KOPT-K1 (cell line): ENCODE measurements around the gene KRT80.

Experiments used
- H3K27ac ChIP-seq: fragments of 200-600 bp; sonication (generic); 2 replicates; pipeline ENCODE4 v1.5.1; 2016; ENCODE audit warnings: antibody characterized with exemption, mild to moderate bottlenecking, low read depth, low read length; ENCODE audit not compliant: poor library complexity, severe bottlenecking
- H3K36me3 ChIP-seq: fragments of 200-600 bp; sonication (generic); 2 replicates; pipeline ENCODE4 v1.5.1; 2017; ENCODE audit warnings: antibody characterized with exemption, mild to moderate bottlenecking, low read length, moderate library complexity; ENCODE audit not compliant: insufficient read depth
- H3K9me3 ChIP-seq: fragments of 200-600 bp; sonication (generic); 2 replicates; pipeline ENCODE4 v1.5.1; 2017; ENCODE audit warnings: antibody characterized with exemption, low read length, mild to moderate bottlenecking; ENCODE audit not compliant: insufficient read depth, poor library complexity, severe bottlenecking

The KRT80 gene

DNA sequence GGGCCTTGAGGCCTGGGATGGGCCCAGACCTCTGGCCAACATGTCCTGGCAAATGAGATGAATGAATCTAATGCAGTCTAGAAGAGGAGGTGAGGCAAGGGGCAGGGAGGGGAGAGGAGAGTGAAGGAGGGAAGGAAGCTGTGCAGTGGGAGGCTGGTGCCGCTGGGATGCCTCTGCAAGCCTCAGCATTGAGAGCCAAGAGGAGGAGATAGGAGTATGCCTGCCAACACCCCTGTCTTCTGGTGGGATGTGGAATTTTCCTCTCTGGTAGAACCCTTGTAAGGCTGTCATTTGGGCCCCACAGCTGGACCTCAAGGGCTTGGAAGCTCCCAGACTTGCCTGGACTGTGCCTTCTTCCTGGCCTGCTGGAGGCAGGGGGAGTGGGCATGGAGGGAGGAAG, 21.9 kb downstream of the KRT80 start:
- no peak overlapping the region for H3K27ac ChIP-seq
- no peaks in the 10 kb centered on the region for H3K36me3 ChIP-seq
- H3K9me3 ChIP-seq: no peaks in the 10 kb centered on the region

DNA sequence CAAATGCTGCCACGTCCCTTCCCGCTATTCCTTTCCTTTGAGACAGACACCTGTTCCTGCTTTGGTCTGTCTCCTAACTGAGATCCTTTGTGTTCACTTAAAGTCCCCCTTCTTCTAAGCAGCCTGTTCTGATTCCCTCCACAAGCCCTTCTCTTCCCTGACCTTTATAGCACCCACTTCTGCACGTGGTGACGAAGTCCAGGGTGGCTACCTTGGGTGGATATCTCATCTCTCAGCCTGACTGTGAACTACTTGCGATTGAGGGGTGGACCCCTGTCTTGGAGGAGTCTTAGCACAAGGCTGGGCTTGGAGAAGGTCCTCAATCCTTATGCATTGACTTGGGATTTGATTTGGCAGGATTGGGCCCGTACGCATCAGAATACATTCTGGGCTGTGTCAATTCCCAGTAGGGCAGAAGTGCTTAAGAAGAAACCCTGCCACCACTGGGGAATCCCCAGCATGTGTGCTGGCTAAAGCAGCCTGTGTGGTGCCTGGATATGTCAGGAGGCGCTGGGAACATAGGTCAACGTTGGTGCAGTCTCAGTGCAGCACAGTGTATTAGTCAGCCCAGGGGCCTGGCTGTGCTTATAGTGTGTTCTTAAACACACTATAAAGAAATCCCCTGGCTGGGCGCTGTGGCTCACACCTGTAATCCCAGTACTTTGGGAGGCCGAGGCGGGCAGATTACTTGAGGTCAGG, 23.6 kb downstream of the KRT80 start:
- Histone ChIP-seq H3K36me3 (no peaks in the 10 kb centered on the region), H3K27ac (no peak overlapping the region), H3K9me3 (no peaks in the 10 kb centered on the region)

DNA sequence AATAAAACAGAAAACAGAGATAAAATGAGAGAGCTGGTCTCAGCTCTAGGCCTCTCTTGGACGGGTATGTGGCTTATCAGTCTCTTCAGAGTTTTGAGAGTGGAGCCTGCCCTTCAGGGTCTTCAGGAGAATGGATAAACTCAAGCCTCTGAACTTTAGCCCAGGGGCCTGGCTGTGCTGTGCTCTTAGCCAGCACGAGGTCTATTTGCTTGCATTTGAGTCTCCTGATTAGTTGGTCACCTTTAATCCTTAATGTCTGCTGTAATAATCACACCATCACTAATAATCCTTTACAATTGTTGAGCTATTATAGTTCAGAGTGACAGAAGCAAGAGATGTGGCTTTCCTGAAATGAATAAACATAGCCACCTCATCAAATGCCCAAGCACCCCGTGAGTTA, 24.3 kb downstream of the KRT80 start:
- H3K36me3 ChIP-seq: no peaks in the 10 kb centered on the region
- H3K9me3 ChIP-seq: no peaks in the 10 kb centered on the region
- no peak overlapping the region for H3K27ac ChIP-seq

DNA sequence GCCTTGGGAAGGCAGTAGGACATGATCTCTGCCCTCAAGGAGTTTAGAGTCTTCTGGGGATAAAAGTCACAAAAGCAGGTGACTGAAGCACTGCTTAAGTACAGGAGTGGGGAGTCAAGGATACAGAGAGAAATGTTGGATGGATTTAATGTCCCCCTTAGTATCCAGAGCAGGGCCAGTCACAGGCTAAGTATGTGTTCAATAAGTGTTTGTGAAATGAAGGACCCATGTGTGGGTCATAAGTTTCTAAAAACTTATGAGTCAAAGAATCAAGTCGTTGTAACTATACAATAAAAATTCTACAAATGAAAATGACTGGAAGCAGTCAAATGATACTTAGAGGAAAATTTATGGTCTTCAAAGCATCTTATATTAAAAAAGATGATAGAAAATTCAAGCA, 25.1 kb downstream of the KRT80 start:
- H3K27ac ChIP-seq: no peak overlapping the region
- no peaks in the 10 kb centered on the region for H3K36me3 ChIP-seq
- no peaks in the 10 kb centered on the region for H3K9me3 ChIP-seq

DNA sequence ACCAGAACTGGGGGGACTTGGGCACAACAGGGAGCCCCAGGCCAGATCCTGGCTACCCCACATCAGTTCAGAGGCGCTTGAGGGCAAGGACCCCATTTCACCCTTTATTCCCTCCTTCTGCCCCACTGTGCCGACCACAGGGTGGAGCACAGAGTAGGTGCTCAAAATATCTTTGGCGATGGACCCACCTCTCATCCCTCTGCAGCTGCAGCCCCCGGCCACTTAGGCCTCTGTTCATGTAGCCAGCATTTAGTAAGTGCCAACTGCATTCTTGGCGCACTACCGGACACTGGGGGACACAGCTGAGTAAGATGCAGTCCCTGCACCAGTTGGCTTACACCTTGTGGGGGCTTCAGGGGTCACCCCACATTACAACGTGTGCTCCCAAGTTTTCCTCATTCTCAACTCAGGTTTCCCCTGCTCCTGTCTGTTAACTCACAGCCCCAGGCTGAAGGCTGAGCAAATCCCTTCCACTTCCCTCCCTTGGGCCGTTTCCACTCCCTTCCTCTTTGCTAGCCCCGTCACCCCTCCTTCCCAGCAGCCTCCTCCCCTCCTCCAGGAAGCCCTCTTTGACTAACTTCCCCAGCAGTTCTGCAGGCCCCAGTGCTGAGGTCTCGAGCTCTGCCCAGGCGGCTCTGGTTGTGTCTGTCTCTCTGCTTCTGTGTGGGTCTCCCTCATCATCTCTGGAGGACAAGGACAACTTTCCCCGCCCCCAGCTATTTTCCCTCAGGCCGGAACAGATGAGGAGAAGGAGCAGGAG, 26.5 kb downstream of the KRT80 start:
- H3K27ac ChIP-seq: no peak overlapping the region
- no peaks in the 10 kb centered on the region for H3K9me3 ChIP-seq
- H3K36me3 ChIP-seq: no peaks in the 10 kb centered on the region

DNA sequence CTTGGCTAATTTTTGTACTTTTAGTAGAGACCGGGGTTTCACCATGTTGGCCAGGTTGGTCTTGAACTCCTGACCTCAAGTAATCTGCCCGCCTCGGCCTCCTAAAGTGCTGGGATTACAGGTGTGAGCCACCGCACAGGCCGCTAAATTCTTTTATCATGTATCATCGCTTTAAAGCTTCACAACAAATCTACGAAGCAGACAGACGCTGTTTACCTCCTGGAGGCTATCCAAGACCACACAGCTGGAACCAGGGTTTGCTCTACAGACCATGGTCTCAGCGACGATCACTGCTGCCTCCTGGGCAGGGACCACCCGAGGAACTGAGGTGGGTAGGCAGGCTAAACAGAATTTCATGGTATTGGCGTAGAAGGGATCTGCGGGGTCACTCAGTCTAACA, 27.2 kb downstream of the KRT80 start:
- Histone ChIP-seq H3K27ac (no peak overlapping the region), H3K36me3 (no peaks in the 10 kb centered on the region), H3K9me3 (no peaks in the 10 kb centered on the region)

DNA sequence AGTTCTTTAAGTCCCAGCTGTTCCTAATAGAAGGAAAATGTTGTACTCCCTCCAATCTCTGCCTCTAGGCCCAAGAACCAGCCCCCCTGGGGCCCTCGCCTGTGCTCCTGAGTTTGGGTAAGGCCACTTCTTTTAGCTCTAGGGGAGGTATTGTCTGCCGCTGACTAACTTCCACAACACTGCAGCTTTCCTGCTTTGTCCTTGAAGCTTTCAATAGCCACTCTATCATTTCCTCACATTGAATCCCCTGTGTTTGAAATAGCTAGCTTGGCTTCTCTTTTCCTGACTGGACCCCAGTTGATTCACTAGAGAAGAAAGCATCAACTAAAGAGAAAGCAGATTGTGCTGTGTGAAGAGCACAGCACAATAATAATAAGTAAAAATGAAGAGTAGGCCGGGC, 28.8 kb downstream of the KRT80 start:
- no peak overlapping the region for H3K27ac ChIP-seq
- H3K9me3 ChIP-seq: no peaks in the 10 kb centered on the region
- no peaks in the 10 kb centered on the region for H3K36me3 ChIP-seq

DNA sequence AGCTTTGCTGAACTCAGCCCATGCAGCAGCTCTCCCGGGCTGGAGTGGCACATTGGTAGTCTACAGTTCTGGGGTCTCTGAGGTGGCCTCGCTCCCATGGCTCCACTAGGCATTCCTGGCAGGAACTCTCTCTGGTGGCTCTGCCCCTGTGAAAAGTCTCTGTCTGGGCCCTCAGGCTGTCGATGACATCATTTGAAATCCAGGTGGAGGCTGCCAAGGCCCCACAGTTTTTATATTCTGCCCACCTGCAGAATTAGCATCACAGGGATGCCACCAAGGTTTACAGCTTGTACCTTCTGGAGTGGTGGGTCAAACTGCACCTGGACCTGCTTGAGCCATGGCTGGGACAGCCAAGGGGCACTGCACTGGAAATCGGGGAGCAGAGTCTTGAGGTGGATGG, 31.6 kb downstream of the KRT80 start:
- Histone ChIP-seq H3K9me3 (no peaks in the 10 kb centered on the region), H3K36me3 (no peaks in the 10 kb centered on the region), H3K27ac (no peak overlapping the region)

DNA sequence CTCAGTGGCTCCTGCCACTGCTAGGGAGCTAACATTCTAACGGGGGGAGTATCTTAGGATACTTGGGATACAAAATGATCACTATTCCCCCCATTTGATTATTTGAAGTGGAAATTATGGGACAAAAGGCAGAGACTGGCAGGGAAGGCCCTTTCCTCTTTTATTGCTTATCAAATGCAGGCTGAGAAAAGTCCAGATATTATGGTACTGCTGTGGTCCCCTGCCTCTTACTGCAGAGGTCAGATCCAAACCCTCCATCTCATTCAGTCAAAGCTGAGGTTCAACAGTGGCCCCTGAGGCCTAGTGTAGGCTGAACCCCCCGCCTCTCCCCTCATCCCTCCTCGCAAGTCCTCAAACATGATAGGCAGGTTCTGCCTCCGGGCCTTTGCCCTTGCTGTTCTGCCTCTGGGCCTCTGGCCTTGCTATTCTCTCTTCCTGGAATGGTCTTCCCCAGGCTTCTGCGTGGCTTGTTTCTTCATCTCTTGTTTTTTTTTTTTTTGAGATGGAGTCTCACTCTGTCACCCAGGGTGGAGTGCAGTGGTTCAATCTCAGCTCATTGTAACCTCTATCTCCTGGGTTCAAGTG, 34.2 kb downstream of the KRT80 start:
- Histone ChIP-seq H3K9me3 (no peaks in the 10 kb centered on the region), H3K36me3 (no peaks in the 10 kb centered on the region), H3K27ac (no peak overlapping the region)

DNA sequence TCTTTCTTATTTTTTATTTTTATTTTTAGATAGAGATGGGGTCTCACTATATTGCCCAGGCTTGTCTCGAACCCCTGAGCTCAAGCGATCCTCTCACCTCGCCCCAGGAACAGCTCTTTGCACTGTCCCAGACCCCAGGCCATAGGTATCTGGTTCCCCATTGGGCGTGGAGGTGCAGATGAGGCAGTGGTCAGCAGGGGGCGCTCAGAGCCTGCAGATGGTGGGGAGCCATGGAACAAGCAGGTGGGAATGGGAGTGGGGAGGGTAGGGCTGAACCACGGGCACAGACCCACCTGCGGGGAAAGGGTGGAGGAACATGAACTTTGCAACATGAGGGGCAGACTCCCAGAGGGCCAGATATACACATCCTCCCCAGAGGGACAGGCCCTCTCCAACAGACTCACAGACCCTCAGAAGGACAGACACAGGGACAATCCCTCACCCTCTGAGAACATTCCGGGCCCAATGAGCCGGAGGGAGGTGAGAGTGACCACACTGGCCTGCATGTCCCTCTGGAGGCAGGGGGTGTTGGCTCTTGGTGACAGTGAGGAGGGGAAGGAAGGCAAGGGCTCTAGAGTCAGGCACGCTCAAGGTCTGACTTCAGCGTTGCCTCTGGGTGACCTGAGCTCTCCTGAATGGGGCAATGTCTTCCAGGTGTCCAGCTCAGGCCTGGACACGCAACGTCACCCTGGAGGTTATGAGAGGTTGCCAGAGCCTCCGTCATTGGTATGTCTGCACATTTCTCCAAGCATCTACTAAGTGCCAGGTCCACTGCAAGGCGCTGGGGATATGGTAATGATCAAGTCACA, 34.9 kb downstream of the KRT80 start:
- H3K27ac ChIP-seq: no peak overlapping the region
- H3K9me3 ChIP-seq: no peaks in the 10 kb centered on the region
- H3K36me3 ChIP-seq: no peaks in the 10 kb centered on the region

DNA sequence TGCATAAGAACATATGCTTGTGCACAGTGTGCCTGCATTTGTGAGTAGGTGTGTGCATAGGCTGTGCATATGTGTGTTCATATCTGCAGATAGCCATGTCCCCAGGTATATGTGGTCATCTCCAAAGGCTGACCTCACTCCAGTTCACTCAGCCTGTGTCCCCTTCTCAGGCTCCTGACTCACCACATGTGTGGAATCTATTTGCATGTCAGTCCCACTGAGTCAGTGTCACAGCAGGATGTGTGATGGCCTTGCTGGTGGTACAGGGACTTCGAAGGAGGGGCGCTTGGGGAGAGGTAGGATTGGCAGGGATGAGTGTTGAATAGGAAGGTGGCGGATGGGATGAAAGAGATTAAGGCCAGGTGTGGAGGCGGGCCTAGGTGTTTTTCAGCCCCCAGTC, 35.5 kb downstream of the KRT80 start:
- no peak overlapping the region for H3K27ac ChIP-seq

DNA sequence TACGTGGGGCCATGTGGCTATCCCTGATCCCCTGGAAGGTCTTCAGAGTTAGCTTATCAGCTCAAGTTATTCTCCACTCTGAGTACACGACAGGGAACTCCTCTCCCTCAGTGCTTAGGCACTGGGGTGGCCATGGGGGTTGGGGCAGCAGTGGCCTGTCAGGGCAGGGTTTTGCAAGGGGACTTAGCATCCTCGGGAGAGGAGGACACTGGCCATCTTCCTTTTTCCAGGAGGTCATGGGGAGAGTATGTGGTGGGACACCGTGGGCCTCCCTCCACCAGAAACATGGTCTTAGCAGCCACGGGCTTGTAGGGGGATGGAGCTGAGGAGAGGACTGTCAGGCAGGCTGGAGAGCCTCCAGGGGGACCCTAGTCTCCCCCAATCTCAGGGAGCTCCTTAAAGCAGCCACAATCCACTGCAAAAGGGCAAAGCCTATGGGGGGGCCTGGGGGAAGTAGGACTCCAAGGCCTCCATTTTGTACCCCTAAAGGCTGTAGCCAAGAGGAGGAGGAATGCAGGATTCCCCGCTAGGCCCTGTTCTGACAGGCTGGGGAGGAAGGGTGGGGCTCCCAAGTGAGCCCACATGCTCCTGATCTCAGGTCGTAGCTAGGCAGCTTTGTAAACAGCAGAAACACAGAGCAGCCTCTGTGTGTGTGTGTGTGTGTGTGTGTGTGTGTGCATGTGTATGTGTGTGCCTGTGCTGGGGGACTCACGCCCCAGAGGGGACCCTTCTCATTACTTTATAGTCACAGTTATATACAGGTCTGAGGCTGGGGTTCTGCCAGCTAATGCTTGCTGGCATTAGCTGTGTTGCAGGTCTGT, 36.6 kb downstream of the KRT80 start:
- no peaks in the 10 kb centered on the region for H3K9me3 ChIP-seq
- H3K36me3 ChIP-seq: no peaks in the 10 kb centered on the region
- H3K27ac ChIP-seq: no peak overlapping the region

More for the DNA sequence above, 35.5 kb downstream of the KRT80 start:
- H3K9me3 ChIP-seq: no peaks in the 10 kb centered on the region
- H3K36me3 ChIP-seq: no peaks in the 10 kb centered on the region

DNA sequence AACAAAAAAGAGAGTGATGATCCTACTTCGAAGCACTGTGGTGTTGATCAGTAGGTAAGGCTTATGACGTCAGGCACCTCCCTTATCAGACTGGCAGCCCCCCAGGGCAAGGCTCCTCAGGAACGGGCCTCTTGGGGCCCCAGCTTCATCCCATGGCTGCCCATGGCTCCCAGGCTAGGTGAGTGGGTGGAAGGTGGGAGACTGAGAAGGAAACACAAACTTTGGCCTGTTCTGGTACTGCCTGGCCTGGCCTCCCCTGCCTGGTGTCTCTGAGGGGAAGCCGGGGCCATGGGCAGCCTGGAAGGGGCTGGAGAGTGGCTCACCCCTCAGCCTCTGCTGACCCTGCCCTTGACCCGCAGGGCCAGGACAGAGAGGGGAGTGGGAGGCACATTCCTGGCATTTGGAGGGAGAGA, 38.9 kb downstream of the KRT80 start:
- Histone ChIP-seq H3K36me3 (no peaks in the 10 kb centered on the region), H3K9me3 (no peaks in the 10 kb centered on the region), H3K27ac (no peak overlapping the region)
